ENCODE data around the gene FANCE. TPM values are rescaled to one million over a fixed set of nuclear protein-coding genes. Genes with fewer than 3 reads are reported as not detected.

The FANCE gene
- total and polyA plus RNA-seq, 2 donors (not counting 1 experiment from before 2014, with no cell fraction given) = 9.2 to 12.8 TPM

DNA sequence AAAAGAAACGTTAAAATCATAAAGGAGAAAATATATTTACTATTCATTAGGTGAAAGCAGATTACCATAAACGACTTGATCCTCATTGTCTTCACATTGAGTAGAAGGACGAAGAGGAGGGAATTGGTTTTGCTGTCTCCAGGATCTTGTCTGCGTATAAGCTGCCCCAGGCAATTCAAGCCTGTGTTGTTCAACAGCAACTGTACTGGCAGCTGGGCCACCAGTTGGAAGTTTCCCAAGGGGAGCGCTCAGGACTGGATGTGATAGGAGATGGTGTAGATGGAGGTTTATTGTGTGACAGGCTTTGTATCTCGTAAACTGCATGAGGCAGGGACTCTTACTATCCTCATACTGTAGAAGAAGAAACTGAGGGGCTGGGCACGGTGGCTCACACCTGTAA is 3.9 kb upstream of the FANCE start:
- ATAC-seq (ENCODE audit: low read depth) (no peak), DNase-seq (no peak)
- H3K27me3 Mint-ChIP-seq = no peaks in the 10 kb centered on the region
- Histone ChIP-seq H3K79me2 (ENCODE audit: control insufficient read depth, insufficient read depth, low read length) (no peaks in the 10 kb centered on the region), H3K27ac (ENCODE audit: low read length in 2 of 2) (no peak overlapping the region), H3K9ac (ENCODE audit: low read length) (no peak overlapping the region), H3K4me2 (replicated peaks; ENCODE audit: low read depth, low read length, poor library complexity, severe bottlenecking) (no peak overlapping the region), H3K27me3 (replicated peaks in 1 of 4; ENCODE audit: control extremely low read depth in 1 of 4, control insufficient read depth in 3 of 4, insufficient read depth in 4 of 4, low read length in 3 of 4) (no peaks in the 10 kb centered on the region), H3K36me3 (replicated peaks in 1 of 2; ENCODE audit: control extremely low read depth in 1 of 2, control insufficient read depth in 1 of 2, extremely low read depth in 1 of 2, insufficient read depth in 2 of 2, low read length in 1 of 2) (no peaks in the 10 kb centered on the region), H4K20me1 (ENCODE audit: control insufficient read depth, insufficient read depth, low read length, poor library complexity, severe bottlenecking) (no peaks in the 10 kb centered on the region), H2AFZ (ENCODE audit: insufficient read depth, low read depth, low read length, poor library complexity, severe bottlenecking) (no peak overlapping the region), H3K4me1 (ENCODE audit: control insufficient read depth in 2 of 2, insufficient read depth in 2 of 2, low read length in 2 of 2) (peaks cover 11 to 19% of the 10 kb centered on the region in 2 donors), H3K9me3 (ENCODE audit: control extremely low read depth in 1 of 3, control insufficient read depth in 2 of 3, insufficient read depth in 1 of 3, low read length in 2 of 3) (no peaks in the 10 kb centered on the region), H3K4me3 (ENCODE audit: control extremely low read depth in 1 of 5, extremely low read depth in 1 of 5, insufficient read depth in 1 of 5, low read depth in 2 of 5, low read length in 4 of 5) (no peak overlapping the region)
- H3K4me3 Mint-ChIP-seq = no peak overlapping the region
- H3K27ac Mint-ChIP-seq = no peak overlapping the region
- WGBS (ENCODE audit: insufficient coverage) = 89% methylated on average over 3 of the region's 7 CpGs
- ChIA-PET CTCF (interaction anchor here (1.0 to 11.4 kb wide), 15 partner anchors 11 to 159 kb away, joined by 3 to 205 read pairs (median 8); partner anchors contain the start of genes DEF6, PPARD and RPL10A), POLR2A (no interaction called here)
- H3K9me3 Mint-ChIP-seq (ENCODE audit: insufficient read depth) = no peaks in the 10 kb centered on the region
- peaks cover 22% of the 10 kb centered on the region for H3K4me1 Mint-ChIP-seq
- intact Hi-C loops (cut with micrococcal nuclease) = no loop called here
- TF ChIP-seq EZH2 (IDR thresholded peaks at IDR 0.05; ENCODE audit: borderline replicate concordance, insufficient read depth, low read depth, low read length, poor library complexity, severe bottlenecking) = no peak

- Histone ChIP-seq H3K4me2 (replicated peaks; ENCODE audit: low read depth, low read length, poor library complexity, severe bottlenecking) (no peak overlapping the region), H3K9ac (ENCODE audit: low read length) (no peak overlapping the region), H3K27me3 (replicated peaks in 1 of 4; ENCODE audit: control extremely low read depth in 1 of 4, control insufficient read depth in 3 of 4, insufficient read depth in 4 of 4, low read length in 3 of 4) (no peaks in the 10 kb centered on the region), H3K27ac (ENCODE audit: low read length in 2 of 2) (no peak overlapping the region), H3K4me1 (ENCODE audit: control insufficient read depth in 2 of 2, insufficient read depth in 2 of 2, low read length in 2 of 2) (peaks cover 14 to 21% of the 10 kb centered on the region in 2 donors), H3K9me3 (ENCODE audit: control extremely low read depth in 1 of 3, control insufficient read depth in 2 of 3, insufficient read depth in 1 of 3, low read length in 2 of 3) (no peaks in the 10 kb centered on the region), H3K36me3 (replicated peaks in 1 of 2; ENCODE audit: control extremely low read depth in 1 of 2, control insufficient read depth in 1 of 2, extremely low read depth in 1 of 2, insufficient read depth in 2 of 2, low read length in 1 of 2) (no peaks in the 10 kb centered on the region), H3K79me2 (ENCODE audit: control insufficient read depth, insufficient read depth, low read length) (no peaks in the 10 kb centered on the region), H4K20me1 (ENCODE audit: control insufficient read depth, insufficient read depth, low read length, poor library complexity, severe bottlenecking) (peaks cover 8% of the 10 kb centered on the region), H2AFZ (ENCODE audit: insufficient read depth, low read depth, low read length, poor library complexity, severe bottlenecking) (peak overlapping the region; percentile 35), H3K4me3 (ENCODE audit: control extremely low read depth in 1 of 5, extremely low read depth in 1 of 5, insufficient read depth in 1 of 5, low read depth in 2 of 5, low read length in 4 of 5) (no peak overlapping the region)
- intact Hi-C loops (cut with micrococcal nuclease) = loop anchor here (1.0 kb wide), 2 partner anchors 107 to 152 kb away; partner anchors contain the start of genes DEF6 and PPARD
- TF ChIP-seq, protein P1, sequence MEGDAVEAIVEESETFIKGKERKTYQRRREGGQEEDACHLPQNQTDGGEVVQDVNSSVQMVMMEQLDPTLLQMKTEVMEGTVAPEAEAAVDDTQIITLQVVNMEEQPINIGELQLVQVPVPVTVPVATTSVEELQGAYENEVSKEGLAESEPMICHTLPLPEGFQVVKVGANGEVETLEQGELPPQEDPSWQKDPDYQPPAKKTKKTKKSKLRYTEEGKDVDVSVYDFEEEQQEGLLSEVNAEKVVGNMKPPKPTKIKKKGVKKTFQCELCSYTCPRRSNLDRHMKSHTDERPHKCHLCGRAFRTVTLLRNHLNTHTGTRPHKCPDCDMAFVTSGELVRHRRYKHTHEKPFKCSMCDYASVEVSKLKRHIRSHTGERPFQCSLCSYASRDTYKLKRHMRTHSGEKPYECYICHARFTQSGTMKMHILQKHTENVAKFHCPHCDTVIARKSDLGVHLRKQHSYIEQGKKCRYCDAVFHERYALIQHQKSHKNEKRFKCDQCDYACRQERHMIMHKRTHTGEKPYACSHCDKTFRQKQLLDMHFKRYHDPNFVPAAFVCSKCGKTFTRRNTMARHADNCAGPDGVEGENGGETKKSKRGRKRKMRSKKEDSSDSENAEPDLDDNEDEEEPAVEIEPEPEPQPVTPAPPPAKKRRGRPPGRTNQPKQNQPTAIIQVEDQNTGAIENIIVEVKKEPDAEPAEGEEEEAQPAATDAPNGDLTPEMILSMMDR (IDR thresholded peaks at IDR 0.05) = peak; percentile 81
- TF ChIP-seq EZH2 (IDR thresholded peaks at IDR 0.05; ENCODE audit: borderline replicate concordance, insufficient read depth, low read depth, low read length, poor library complexity, severe bottlenecking) = no peak
- DNase-seq (peak; percentile 83), ATAC-seq (ENCODE audit: low read depth) (peak; percentile 29)
- no peak overlapping the region for H3K4me3 Mint-ChIP-seq
- ChIA-PET POLR2A (interaction anchor here (0.7 to 1.3 kb wide), 4 partner anchors 101 to 190 kb away, joined by 3 to 21 read pairs (median 4); partner anchors contain the start of genes PPARD and ZNF76), CTCF (interaction anchor here (0.7 to 11.4 kb wide), 26 partner anchors 11 to 287 kb away, joined by 3 to 205 read pairs (median 4); partner anchors contain the start of genes DEF6, PPARD and RPL10A)
- no peak overlapping the region for H3K27ac Mint-ChIP-seq
- H3K9me3 Mint-ChIP-seq (ENCODE audit: insufficient read depth) = no peaks in the 10 kb centered on the region
- no peaks in the 10 kb centered on the region for H3K27me3 Mint-ChIP-seq
- peaks cover 29% of the 10 kb centered on the region for H3K4me1 Mint-ChIP-seq
- WGBS (ENCODE audit: insufficient coverage) = 45% methylated on average over 12 of the region's 14 CpGs
Measured at GRCh38 chr6:35449287-35449881, 2.8 kb upstream of the FANCE start.

All from B cell (primary cell).